HG02798 (cell line): ENCODE measurements around the gene IL10RB.

Experiments
- ATAC-seq: cut with Tn5 transposase; IDR thresholded peaks from one replicate; pipeline ENCODE4 v1.9.1; 2021; ENCODE audit warnings: mild to moderate bottlenecking; ENCODE audit not compliant: unreplicated experiment, poor library complexity

The IL10RB gene

GRCh38 chr21:33262921-33263320, 3.2 kb upstream of the IL10RB start:
- no peak for ATAC-seq

DNA sequence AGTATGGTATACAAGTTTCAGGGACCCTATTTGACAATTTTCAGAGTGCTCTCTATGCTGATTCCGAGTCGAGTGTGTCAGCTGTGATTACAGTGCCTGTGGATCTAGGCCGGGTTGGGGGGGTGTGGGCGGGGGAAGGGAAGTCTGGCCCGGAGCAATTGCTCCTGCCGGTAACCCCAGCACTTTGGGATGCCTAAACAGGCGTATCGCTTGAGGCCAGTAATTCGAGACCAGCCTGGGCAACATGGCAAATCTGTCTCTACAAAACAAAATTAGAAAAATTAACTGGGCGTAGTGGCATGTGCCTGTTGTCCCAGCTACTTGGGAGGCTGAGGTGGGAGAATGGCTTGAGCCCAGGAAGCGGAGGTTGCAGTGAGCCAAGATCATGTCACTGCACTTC, 1.6 kb upstream of the IL10RB start:
- ATAC-seq = no peak

DNA sequence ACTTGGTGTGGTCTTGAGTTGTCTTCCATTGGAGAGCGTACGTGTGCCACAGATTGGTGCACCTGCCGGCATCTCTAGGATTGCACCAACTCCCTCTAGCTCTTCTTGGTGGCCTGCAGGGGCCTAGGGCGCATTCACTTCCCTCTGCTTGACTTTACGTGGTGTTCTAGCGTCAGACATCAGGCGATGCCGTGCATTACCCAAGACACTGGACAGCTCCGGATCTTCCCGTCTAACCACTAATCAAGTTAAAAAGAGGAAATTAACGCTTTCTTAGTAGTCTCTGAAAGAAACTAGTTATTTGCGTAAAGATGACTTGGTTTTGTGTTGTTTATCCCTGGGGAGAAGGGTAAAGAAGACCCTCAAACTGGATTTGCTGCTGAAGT, 510 bp upstream of the IL10RB start:
- no peak for ATAC-seq

- no peak for ATAC-seq
Measured at GRCh38 chr21:33266789-33267135, 595 bp downstream of the IL10RB start.

- ATAC-seq = no peak
Measured at GRCh38 chr21:33267250-33267649, 1.1 kb downstream of the IL10RB start.

DNA sequence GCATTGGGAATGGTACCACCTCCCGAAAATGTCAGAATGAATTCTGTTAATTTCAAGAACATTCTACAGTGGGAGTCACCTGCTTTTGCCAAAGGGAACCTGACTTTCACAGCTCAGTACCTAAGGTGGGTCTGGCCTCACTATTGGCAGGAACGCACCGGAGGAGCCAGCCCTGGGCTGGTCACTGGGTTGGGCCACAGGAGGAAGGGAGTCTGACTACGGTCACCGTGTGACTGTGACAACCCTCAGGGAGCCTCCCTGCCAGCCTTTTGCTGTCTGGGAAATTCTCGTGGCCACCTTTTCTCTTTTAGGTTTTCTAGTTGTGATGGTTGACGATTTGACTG, 2.2 kb downstream of the IL10RB start:
- ATAC-seq = peak; percentile 19

DNA sequence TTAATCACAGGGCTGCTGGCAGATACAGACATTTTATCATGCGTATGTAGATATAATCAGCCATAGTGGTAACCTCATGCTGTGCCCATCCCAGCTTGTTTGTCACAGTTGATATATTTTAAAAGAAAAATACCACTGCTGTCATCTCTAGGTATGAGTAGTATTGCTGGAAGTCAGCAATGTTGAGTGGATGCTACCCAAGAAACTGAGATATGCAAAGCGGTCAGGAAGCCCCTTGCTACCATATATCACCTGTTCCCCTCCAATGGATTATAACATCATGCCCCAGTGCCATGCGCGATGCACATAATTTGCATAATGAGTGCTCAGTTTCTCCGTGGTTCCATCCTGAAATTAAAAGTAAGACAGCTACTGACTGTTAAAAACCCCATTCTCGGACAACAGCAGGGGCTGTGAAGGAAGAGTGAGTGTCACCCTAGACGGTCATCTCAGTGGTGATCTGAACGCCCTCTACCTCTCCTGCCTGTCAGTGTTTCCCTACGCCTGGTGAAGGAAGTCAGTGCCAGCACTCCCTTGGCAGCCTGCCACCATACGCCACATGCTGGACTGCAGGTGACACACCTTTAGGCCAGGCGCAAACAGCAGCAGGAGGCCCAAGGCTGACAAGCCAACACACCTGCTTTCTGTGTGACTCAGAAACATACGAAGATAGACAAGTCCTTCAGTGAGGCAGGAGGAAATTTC, 2.7 kb downstream of the IL10RB start:
- ATAC-seq = peak; percentile 71

- no peak for ATAC-seq
Measured at GRCh38 chr21:33270986-33271385, 4.8 kb downstream of the IL10RB start.

- ATAC-seq = no peak
Measured at GRCh38 chr21:33273044-33273443, 6.9 kb downstream of the IL10RB start.

DNA sequence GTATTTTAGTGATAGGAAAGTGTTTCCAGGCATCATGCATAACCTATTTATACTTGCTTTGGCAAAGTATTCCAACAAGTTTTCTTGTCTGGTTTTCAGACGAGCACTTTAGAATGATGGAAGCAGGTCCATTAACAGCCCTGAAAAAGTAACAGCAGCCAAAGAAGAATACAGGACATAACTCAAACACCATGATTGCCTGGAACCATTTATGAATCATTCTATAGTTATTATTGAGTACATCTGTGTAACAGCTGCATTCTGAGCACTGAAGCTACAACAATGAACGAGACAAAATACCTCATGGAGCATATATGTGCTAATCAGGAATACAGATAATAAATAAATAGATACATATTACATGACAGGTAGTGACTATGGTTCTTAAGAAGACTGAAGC, 12.6 kb downstream of the IL10RB start:
- no peak for ATAC-seq

DNA sequence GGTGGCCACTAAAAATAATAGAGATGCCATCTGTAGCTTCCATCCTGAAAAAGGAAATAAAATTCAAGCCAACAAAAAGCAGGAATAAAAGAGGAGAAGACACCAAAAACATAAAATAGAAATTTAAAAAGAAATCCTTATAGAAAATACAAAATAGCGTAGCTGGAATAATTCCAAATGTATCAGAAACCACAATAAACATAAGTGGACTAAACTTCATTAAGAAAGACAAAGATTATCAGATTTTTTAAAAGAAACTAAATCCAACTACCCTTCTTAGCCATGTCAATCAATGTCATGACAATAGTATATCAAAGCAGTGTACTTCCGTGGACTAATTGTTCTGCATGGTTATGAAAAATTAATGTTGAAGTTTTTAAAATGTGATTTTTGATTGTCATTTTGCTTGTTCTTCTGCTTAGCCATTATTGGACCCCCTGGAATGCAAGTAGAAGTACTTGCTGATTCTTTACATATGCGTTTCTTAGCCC, 13.2 kb downstream of the IL10RB start:
- no peak for ATAC-seq

DNA sequence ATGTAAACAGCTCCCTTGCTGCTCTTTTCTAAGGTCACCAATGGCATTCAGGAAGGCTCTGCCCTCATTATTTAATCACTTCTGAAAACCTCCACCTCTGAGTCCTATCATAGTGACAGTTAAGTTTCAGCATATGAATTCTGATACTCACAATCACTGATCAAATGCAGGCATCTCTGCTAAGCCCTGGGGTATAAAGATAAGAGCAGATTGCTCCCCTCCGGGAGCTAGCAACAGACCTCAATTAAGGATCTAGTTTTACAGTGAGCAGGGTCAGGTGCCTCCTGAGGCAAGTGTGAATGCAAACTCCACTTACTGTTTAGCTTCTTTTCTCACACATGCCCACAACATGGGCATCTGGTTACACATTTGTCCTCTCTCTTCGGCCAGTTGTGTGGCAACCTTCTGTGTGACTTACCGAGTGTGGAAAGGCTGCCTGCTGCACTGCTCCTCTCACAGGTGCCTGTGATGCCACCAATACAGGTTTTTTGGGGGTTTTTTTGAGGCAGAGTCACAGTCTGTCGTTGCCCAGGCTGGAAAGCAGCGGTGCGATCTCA, 15.0 kb downstream of the IL10RB start:
- no peak for ATAC-seq

GRCh38 chr21:33283203-33283602, 17.0 kb downstream of the IL10RB start:
- ATAC-seq = no peak

DNA sequence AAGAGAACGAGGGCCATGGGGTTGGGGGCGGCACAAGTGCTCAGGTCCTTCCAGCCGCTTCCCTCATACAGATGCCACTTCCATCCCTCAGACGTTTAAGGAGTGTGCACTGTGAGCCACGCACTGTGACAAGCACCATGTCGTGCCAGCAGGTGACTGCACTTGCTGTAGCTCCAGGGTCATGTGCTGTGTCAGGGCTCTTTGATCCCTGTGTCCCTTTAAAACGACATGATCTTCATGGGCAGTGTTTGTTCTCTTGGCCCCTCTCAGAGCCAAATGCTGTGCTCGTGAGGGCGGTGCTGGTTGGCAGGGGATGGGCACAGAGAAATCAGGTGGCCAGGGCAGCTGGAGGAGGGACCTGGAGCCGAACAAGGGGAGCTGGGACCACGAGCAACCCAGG, 19.9 kb downstream of the IL10RB start:
- no peak for ATAC-seq

GRCh38 chr21:33286600-33287456, 20.7 kb downstream of the IL10RB start:
- ATAC-seq = no peak

GRCh38 chr21:33289199-33289819, 23.1 kb downstream of the IL10RB start:
- no peak for ATAC-seq

GRCh38 chr21:33290441-33290840, 24.3 kb downstream of the IL10RB start:
- ATAC-seq = no peak

GRCh38 chr21:33291686-33292085, 25.5 kb downstream of the IL10RB start:
- no peak for ATAC-seq

DNA sequence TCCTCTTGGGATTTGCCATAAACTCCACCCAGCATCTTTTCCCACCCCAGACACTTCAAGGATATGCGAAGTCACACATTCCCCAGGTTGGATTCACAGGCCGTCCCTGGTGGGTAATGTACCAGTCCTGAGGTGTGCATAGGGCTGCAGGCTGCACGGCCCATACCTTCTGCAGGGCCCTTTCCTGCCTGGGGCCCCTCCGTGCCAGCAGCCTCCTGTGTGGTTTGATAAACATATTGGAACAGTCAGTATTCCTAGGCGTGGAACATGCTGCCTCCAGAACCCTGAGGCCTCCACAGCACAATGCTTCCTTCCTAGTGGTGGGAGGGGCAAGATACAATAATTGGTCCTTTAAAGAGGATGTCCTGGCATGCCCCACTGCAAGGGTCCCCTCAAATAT, 26.6 kb downstream of the IL10RB start:
- ATAC-seq = no peak

DNA sequence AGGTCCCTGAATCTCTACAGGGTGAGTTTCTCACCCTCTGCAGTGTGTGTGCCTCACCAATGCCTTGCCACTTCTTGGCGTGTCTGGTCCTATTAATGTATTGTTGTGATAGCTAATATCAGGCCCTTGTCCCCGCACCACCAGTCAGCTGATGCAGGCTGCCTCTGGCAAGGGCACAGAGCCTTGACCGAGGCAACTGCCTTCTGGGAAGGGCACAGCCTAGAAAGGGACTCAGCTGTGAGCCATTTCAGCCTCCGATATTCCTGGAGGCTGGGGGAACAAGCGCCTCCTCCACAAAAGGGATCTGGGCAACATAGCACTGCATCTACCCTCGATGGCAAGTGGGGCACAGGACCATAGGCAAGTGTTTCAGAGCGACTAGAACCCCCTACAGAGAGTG, 27.0 kb downstream of the IL10RB start:
- no peak for ATAC-seq

DNA sequence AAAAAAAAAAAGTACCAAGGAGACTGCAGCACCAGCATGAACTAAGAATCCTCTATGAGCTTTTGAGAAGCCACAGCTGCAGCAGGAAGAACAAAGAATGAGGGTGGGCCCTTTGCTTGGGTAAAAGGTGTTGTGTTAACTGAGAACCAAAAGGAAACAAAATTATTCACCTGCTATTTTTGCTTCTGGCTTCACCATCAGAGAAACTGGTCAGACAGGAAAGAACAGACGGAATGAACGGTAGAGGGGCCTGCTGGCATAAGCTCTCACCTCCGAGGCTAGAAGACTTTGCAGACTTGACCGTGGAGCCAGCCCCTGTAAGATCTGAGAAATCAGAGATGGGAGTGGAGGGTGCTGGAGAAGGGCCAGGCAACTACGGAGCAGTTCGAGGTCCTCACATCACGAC, 27.6 kb downstream of the IL10RB start:
- no peak for ATAC-seq
